Neuronal stem cell (in vitro differentiated cells): ENCODE measurements around the gene MECP2.

Experiments
- DNase-seq: peaks from one replicate; pipeline ENCODE4 v3.0.0-alpha.2; 2013; ENCODE audit warnings: low spot score
- H2AFZ ChIP-seq: one replicate; pipeline ENCODE4 v1.6.1; 2013; ENCODE audit warnings: mild to moderate bottlenecking, low read length, inconsistent platforms
- H2AK5ac ChIP-seq: 2 replicates; pipeline ENCODE4 v1.6.1; 2013; ENCODE audit warnings: low read depth, mild to moderate bottlenecking, inconsistent platforms, low read length, moderate library complexity, mixed read lengths
- H2BK120ac ChIP-seq: 2 replicates; pipeline ENCODE4 v1.6.1; 2013; ENCODE audit warnings: low read depth, mild to moderate bottlenecking, inconsistent platforms, low read length, moderate library complexity, mixed read lengths
- H2BK12ac ChIP-seq: one replicate; pipeline ENCODE4 v1.6.1; 2013; ENCODE audit warnings: low read length, inconsistent platforms
- H2BK15ac ChIP-seq: 2 replicates; pipeline ENCODE4 v1.6.1; 2013; ENCODE audit warnings: mild to moderate bottlenecking, low read length, inconsistent platforms, mixed read lengths
- H2BK5ac ChIP-seq: one replicate; pipeline ENCODE4 v1.6.1; 2013; ENCODE audit warnings: inconsistent platforms, mild to moderate bottlenecking, low read length, moderate library complexity
- H3K14ac ChIP-seq: one replicate; pipeline ENCODE4 v1.6.1; 2013; ENCODE audit warnings: low read length, inconsistent platforms
- H3K18ac ChIP-seq: 2 replicates; pipeline ENCODE4 v1.6.1; 2013; ENCODE audit warnings: low read length, inconsistent platforms
- H3K23ac ChIP-seq: 2 replicates; pipeline ENCODE4 v1.6.1; 2013; ENCODE audit warnings: low read depth, mild to moderate bottlenecking, mixed read lengths, low read length, inconsistent platforms; ENCODE audit not compliant: poor library complexity
- H3K27ac ChIP-seq: replicated peaks from 3 replicates; pipeline ENCODE4 v1.5.1; 2013; ENCODE audit warnings: low read length, inconsistent platforms
- H3K27me3 ChIP-seq, 3 experiments: 2 replicates each; pipeline ENCODE4 v1.6.1; 2013; ENCODE audit warnings: low read length in 3 of 3, mild to moderate bottlenecking in 2 of 3, inconsistent platforms in 1 of 3, low read depth in 1 of 3, mixed read lengths in 1 of 3, moderate library complexity in 1 of 3; ENCODE audit not compliant: control insufficient read depth in 3 of 3, insufficient read depth in 3 of 3
- H3K36me3 ChIP-seq, 2 donors: replicated peaks in 1 of 2; 2 replicates each; pipeline ENCODE4 v1.6.1; 2013; ENCODE audit warnings: low read length in 2 of 2; ENCODE audit not compliant: control insufficient read depth in 2 of 2, insufficient read depth in 2 of 2
- H3K4ac ChIP-seq: 2 replicates; pipeline ENCODE4 v1.6.1; 2013; ENCODE audit warnings: inconsistent platforms, mild to moderate bottlenecking, low read length, moderate library complexity
- H3K4me1 ChIP-seq, 2 donors: 1 replicate in 1 of 2; 2 replicates in 1 of 2; pipeline ENCODE4 v1.6.1; 2013; ENCODE audit warnings: low read length in 2 of 2, low read depth in 1 of 2; ENCODE audit not compliant: control insufficient read depth in 2 of 2, insufficient read depth in 1 of 2
- H3K4me2 ChIP-seq: one replicate; pipeline ENCODE4 v1.6.1; 2013; ENCODE audit warnings: mild to moderate bottlenecking, low read length, inconsistent platforms; ENCODE audit not compliant: insufficient read depth, poor library complexity, severe bottlenecking
- H3K4me3 ChIP-seq, 2 donors: 2 replicates each; pipeline ENCODE4 v1.5.1; 2013; ENCODE audit warnings: low read length in 2 of 2, mild to moderate bottlenecking in 2 of 2, inconsistent platforms in 1 of 2, moderate library complexity in 1 of 2
- H3K79me1 ChIP-seq: one replicate; pipeline ENCODE4 v1.6.1; 2013; ENCODE audit warnings: low read depth, mild to moderate bottlenecking, inconsistent platforms, low read length, moderate library complexity
- H3K9ac ChIP-seq: one replicate; pipeline ENCODE4 v1.6.1; 2013; ENCODE audit warnings: mild to moderate bottlenecking, low read depth, low read length, inconsistent platforms; ENCODE audit not compliant: poor library complexity
- H3K9me3 ChIP-seq, 2 donors: replicated peaks in 1 of 2; 2 replicates each; pipeline versions ENCODE3 to v1.6.1; 2013; ENCODE audit warnings: low read length in 2 of 2, mild to moderate bottlenecking in 2 of 2, inconsistent platforms in 1 of 2, low read depth in 1 of 2, mixed read lengths in 1 of 2, moderate library complexity in 1 of 2; ENCODE audit not compliant: control insufficient read depth in 2 of 2, insufficient read depth in 1 of 2
- H4K8ac ChIP-seq: one replicate; pipeline ENCODE4 v1.6.1; 2013; ENCODE audit warnings: low read depth, mild to moderate bottlenecking, inconsistent platforms, low read length, moderate library complexity
- H4K91ac ChIP-seq: one replicate; pipeline ENCODE4 v1.6.1; 2013; ENCODE audit warnings: low read length, low read depth, mild to moderate bottlenecking, inconsistent platforms; ENCODE audit not compliant: poor library complexity
- WGBS, 2 donors: extraction: QIAGEN DNeasy Blood & Tissue Kit; methylation state at CpG; one replicate each; pipeline ENCODE4 v1.1.7; 2013; ENCODE audit warnings: missing lambda C conversion rate in 2 of 2, mixed read lengths in 1 of 2; ENCODE audit not compliant: insufficient read length in 2 of 2, insufficient replicate concordance in 1 of 2; ENCODE audit errors: extremely low coverage in 2 of 2; 5-methylcytosine and 5-hydroxymethylcytosine counted together

Gene MECP2

DNA sequence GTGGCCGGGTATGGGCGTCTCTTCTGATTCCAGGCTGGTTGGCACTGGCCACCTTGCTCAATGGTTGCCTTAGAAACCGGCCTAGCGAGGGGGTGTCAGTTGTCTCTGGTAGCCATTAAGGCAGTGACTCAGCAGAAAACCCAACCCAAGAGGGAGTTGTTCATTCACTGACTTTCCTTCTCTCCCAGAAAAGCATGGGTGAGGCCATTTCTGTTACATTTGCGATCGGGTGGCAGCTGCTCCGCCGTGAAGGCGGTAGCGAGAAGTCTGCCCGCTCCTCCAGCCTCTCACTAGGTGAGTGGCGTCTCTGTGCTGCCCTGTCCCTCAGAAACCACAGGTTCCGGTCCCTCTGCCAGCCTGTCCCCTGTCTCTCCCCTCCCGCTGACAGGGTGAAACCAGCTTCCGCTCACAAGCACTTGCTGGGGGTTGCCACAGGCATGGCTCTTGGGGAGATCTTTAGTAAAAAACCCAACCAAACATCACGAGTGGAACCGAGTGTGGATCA lies 95.2 kb downstream of the MECP2 start:
- H4K91ac ChIP-seq = peak overlapping the region; percentile 79
- H2BK5ac ChIP-seq = no peak overlapping the region
- H3K18ac ChIP-seq = peak overlapping the region; percentile 95
- H3K4me2 ChIP-seq = no peak overlapping the region
- no peak overlapping the region for H2BK15ac ChIP-seq
- H3K14ac ChIP-seq = no peak overlapping the region
- no peak overlapping the region for H2BK12ac ChIP-seq
- no peak overlapping the region for H2AK5ac ChIP-seq
- H3K27me3 ChIP-seq = peaks cover 0 to 29% (median 0%) of the 10 kb centered on the region in 3 experiments
- H3K27ac ChIP-seq = peak overlapping the region; percentile 69
- H3K4me1 ChIP-seq = peaks cover 5 to 12% of the 10 kb centered on the region in 2 donors
- no peaks in the 10 kb centered on the region for H3K36me3 ChIP-seq
- H3K9ac ChIP-seq = no peak overlapping the region
- H3K79me1 ChIP-seq = no peaks in the 10 kb centered on the region
- H3K4me3 ChIP-seq = no peak overlapping the region
- no peak overlapping the region for H2BK120ac ChIP-seq
- H2AFZ ChIP-seq = peak overlapping the region; percentile 51
- no peak overlapping the region for H3K4ac ChIP-seq
- no peaks in the 10 kb centered on the region for H3K9me3 ChIP-seq
- H3K23ac ChIP-seq = no peak overlapping the region
- H4K8ac ChIP-seq = no peak overlapping the region
- WGBS, 2 donors = no CpG with 5 or more reads among the region's 17 CpGs
- DNase-seq = no peak

GRCh38 chrX:154000051-154000450 lies 97.5 kb downstream of the MECP2 start:
- Histone ChIP-seq H3K4ac (no peak overlapping the region), H3K4me2 (no peak overlapping the region), H2AFZ (no peak overlapping the region), H4K8ac (no peak overlapping the region), H3K27ac (no peak overlapping the region), H2BK120ac (no peak overlapping the region), H3K18ac (no peak overlapping the region), H3K4me1 (peaks cover 5 to 12% of the 10 kb centered on the region in 2 donors), H2BK15ac (no peak overlapping the region), H3K27me3 (peaks cover 0 to 25% (median 0%) of the 10 kb centered on the region in 3 experiments), H2BK12ac (no peak overlapping the region), H3K4me3 (no peak overlapping the region), H3K36me3 (no peaks in the 10 kb centered on the region), H2AK5ac (no peak overlapping the region), H3K23ac (no peak overlapping the region), H2BK5ac (no peak overlapping the region), H3K9me3 (no peaks in the 10 kb centered on the region), H3K14ac (no peak overlapping the region), H3K9ac (no peak overlapping the region), H4K91ac (no peak overlapping the region), H3K79me1 (no peaks in the 10 kb centered on the region)
- no CpG with 5 or more reads among the region's 5 CpGs for WGBS, 2 donors
- DNase-seq = no peak

- no peak overlapping the region for H3K9ac ChIP-seq
- H4K91ac ChIP-seq = no peak overlapping the region
- peaks cover 5 to 12% of the 10 kb centered on the region in 2 donors for H3K4me1 ChIP-seq
- no peak for DNase-seq
- H3K23ac ChIP-seq = no peak overlapping the region
- no peak overlapping the region for H2AFZ ChIP-seq
- no peak overlapping the region for H2BK5ac ChIP-seq
- H4K8ac ChIP-seq = no peak overlapping the region
- no peak overlapping the region for H2BK15ac ChIP-seq
- H3K27ac ChIP-seq = peak overlapping the region; percentile 64
- no CpG with 5 or more reads among the region's 19 CpGs for WGBS, 2 donors
- H3K4me2 ChIP-seq = peak overlapping the region; percentile 12
- no peak overlapping the region for H3K18ac ChIP-seq
- no peak overlapping the region for H2AK5ac ChIP-seq
- H2BK120ac ChIP-seq = no peak overlapping the region
- H3K79me1 ChIP-seq = no peaks in the 10 kb centered on the region
- no peaks in the 10 kb centered on the region for H3K9me3 ChIP-seq
- H3K14ac ChIP-seq = no peak overlapping the region
- H3K27me3 ChIP-seq = peaks cover 0 to 28% (median 0%) of the 10 kb centered on the region in 3 experiments
- no peak overlapping the region for H3K4me3 ChIP-seq
- no peak overlapping the region for H2BK12ac ChIP-seq
- no peak overlapping the region for H3K4ac ChIP-seq
- H3K36me3 ChIP-seq = no peaks in the 10 kb centered on the region
Observed at GRCh38 chrX:153999359-154000037, 98.0 kb downstream of the MECP2 start.

DNA sequence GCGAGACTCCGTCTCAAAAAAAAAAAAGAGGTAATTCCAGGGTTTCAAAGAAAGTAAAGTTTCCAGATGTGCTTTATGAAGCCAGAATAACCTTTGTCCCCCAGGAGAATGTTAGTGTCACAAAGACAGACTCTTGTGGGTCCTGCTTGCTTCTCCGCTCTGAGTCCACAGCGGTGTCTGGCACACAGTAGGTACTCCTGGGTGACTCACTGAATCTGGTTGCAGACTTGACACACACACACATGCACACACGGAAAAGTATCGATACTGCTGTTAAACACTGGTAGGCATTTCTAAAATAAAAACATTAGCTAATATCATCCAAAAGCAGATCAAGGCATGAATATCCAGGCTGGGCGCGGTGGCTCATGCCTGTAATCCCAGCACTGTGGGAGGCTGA lies 102.0 kb downstream of the MECP2 start:
- no peaks in the 10 kb centered on the region for H3K9me3 ChIP-seq
- no peak overlapping the region for H3K23ac ChIP-seq
- no peak overlapping the region for H2BK120ac ChIP-seq
- no peak overlapping the region for H3K27ac ChIP-seq
- no peaks in the 10 kb centered on the region for H3K36me3 ChIP-seq
- no peak overlapping the region for H3K14ac ChIP-seq
- H2BK5ac ChIP-seq = no peak overlapping the region
- H2BK12ac ChIP-seq = no peak overlapping the region
- no peak overlapping the region for H3K4me2 ChIP-seq
- no peak for DNase-seq
- no peak overlapping the region for H2AK5ac ChIP-seq
- no peak overlapping the region for H2BK15ac ChIP-seq
- no peak overlapping the region for H3K9ac ChIP-seq
- WGBS, 2 donors = no CpG with 5 or more reads among the region's 8 CpGs
- H3K27me3 ChIP-seq = peaks cover 0 to 27% (median 0%) of the 10 kb centered on the region in 3 experiments
- peaks cover 0 to 3% of the 10 kb centered on the region in 2 donors for H3K4me1 ChIP-seq
- no peak overlapping the region for H2AFZ ChIP-seq
- no peak overlapping the region for H3K18ac ChIP-seq
- H3K4ac ChIP-seq = no peak overlapping the region
- H4K91ac ChIP-seq = no peak overlapping the region
- H3K4me3 ChIP-seq = no peak overlapping the region
- H3K79me1 ChIP-seq = no peaks in the 10 kb centered on the region
- no peak overlapping the region for H4K8ac ChIP-seq
